HepG2 (cell line): ENCODE data around the gene NXPE3. TPM values are rescaled to one million over a fixed set of nuclear protein-coding genes. Genes with fewer than 3 reads are reported as not detected.
A peak's percentile ranks its signal among the peaks of the same experiment; 100 is the strongest.

Experiments used
- CBFB ChIP-seq: sonication (generic); formaldehyde crosslinking; IDR thresholded peaks from 2 replicates; pipeline ENCODE4 v1.4.0; 2020; ENCODE audit warnings: missing genetic modification reagents
- CREB1 ChIP-seq, 2 experiments: fragments of 450-650 bp in 1 of 2; IDR thresholded peaks; 2 replicates each; pipeline ENCODE4 v1.6.1; 2016 to 2017; ENCODE audit warnings: control low read depth in 1 of 2, mild to moderate bottlenecking in 1 of 2, missing compliant biosample characterization in 1 of 2, missing genetic modification characterization in 1 of 2
- HIVEP1 ChIP-seq: sonication (generic); formaldehyde crosslinking; IDR thresholded peaks from 2 replicates; pipeline ENCODE4 v1.4.0; 2020; ENCODE audit warnings: mild to moderate bottlenecking, missing genetic modification reagents
- HOXD1 ChIP-seq: sonication (generic); formaldehyde crosslinking; IDR thresholded peaks from 2 replicates; pipeline ENCODE4 v1.5.0; 2020; ENCODE audit warnings: missing genetic modification reagents
- NFE2L1 ChIP-seq: sonication (generic); formaldehyde crosslinking; IDR thresholded peaks from 2 replicates; pipeline ENCODE4 v1.4.0; 2020; ENCODE audit warnings: missing genetic modification reagents, mild to moderate bottlenecking, borderline replicate concordance
- NONO ChIP-seq, 2 experiments: fragments of 450-650 bp in 1 of 2; sonication (generic) in 1 of 2; formaldehyde crosslinking in 1 of 2; IDR thresholded peaks in 1 of 2; conservative IDR thresholded peaks in 1 of 2; 2 replicates each; pipeline versions ENCODE4 v1.6.1 to v1.8.0; 2017 to 2022; ENCODE audit warnings: mild to moderate bottlenecking in 1 of 2, missing genetic modification reagents in 1 of 2, moderate library complexity in 1 of 2
- PTBP1 ChIP-seq: fragments of 200-400 bp; formaldehyde crosslinking; IDR thresholded peaks from 2 replicates; pipeline ENCODE4 v1.6.1; 2018; ENCODE audit warnings: low read length, low read depth; ENCODE audit not compliant: poor library complexity, severe bottlenecking
- SOX6 ChIP-seq, 2 experiments: fragments of 450-650 bp in 1 of 2; sonication (generic) in 1 of 2; formaldehyde crosslinking in 1 of 2; IDR thresholded peaks; 2 replicates each; pipeline versions ENCODE4 v1.4.0 to v1.6.1; 2017 to 2020; ENCODE audit warnings: antibody characterized with exemption in 1 of 2, mild to moderate bottlenecking in 1 of 2, missing genetic modification reagents in 1 of 2
- TARDBP ChIP-seq: sonication (generic); formaldehyde crosslinking; IDR thresholded peaks from 2 replicates; pipeline ENCODE4 v1.8.0; 2022; ENCODE audit warnings: mild to moderate bottlenecking, missing genetic modification reagents
- ZBTB3 ChIP-seq: sonication (generic); formaldehyde crosslinking; IDR thresholded peaks from 2 replicates; pipeline ENCODE4 v1.4.0; 2020; ENCODE audit warnings: low read depth, mild to moderate bottlenecking, moderate library complexity, missing genetic modification reagents, borderline replicate concordance
- ZFP36 ChIP-seq: fragments of 150-350 bp; IDR thresholded peaks from 2 replicates; pipeline ENCODE4 v1.6.1; 2018; ENCODE audit warnings: borderline replicate concordance, low read length, low read depth; ENCODE audit not compliant: partially characterized antibody
- ZNF232 ChIP-seq: sonication (generic); formaldehyde crosslinking; IDR thresholded peaks from 2 replicates; pipeline ENCODE4 v1.4.0; 2020; ENCODE audit warnings: missing genetic modification reagents, borderline replicate concordance
- ZNF329 ChIP-seq: sonication (generic); formaldehyde crosslinking; IDR thresholded peaks from 2 replicates; pipeline ENCODE4 v1.9.0; 2021; ENCODE audit warnings: low read depth, mild to moderate bottlenecking, missing genetic modification reagents
- ZNF335 ChIP-seq: sonication (generic); formaldehyde crosslinking; IDR thresholded peaks from 2 replicates; pipeline ENCODE4 v1.4.0; 2020; ENCODE audit warnings: missing genetic modification reagents
- ZNF510 ChIP-seq: sonication (generic); formaldehyde crosslinking; IDR thresholded peaks from 2 replicates; pipeline ENCODE4 v1.4.0; 2020; ENCODE audit warnings: low read depth, mild to moderate bottlenecking, missing genetic modification reagents
- ZNF652 ChIP-seq: IDR thresholded peaks from 2 replicates; pipeline ENCODE4 v1.6.1; 2016; ENCODE audit warnings: low read depth, borderline replicate concordance
- polyA plus RNA-seq, 8 experiments: library from polyadenylated mRNA; depleted of rRNA in 3 of 8; stranded (reverse) in 7 of 8; unstranded in 1 of 8; fragments of >200 nt; fragmentation: Illumina TruSeq in 4 of 8; extraction: Trizol in 4 of 8; gene quantifications; 2 replicates each; pipeline versions ENCODE4 v1.2.1 to v1.2.3, GENCODE V29; 2011 to 2016; ENCODE audit warnings: low read depth in 4 of 8, missing spikeins in 1 of 8, mixed read lengths in 1 of 8; ENCODE audit not compliant: insufficient read depth in 1 of 8
- total RNA-seq, 5 experiments: library from RNA; depleted of rRNA; stranded (reverse); fragments of >200 nt; fragmentation: Illumina TruSeq; extraction: Trizol; gene quantifications; 2 replicates each; pipeline ENCODE4 v1.2.3, GENCODE V29; 2016; ENCODE audit warnings: low read depth in 1 of 5
- TF ChIP-seq, protein P1 (sequence below), 2 experiments: fragments of 450-650 bp in 1 of 2; sonication (generic) in 1 of 2; formaldehyde crosslinking; IDR thresholded peaks; 2 replicates each; pipeline versions ENCODE4 v1.5.0 to v1.8.0; 2020 to 2022; ENCODE audit warnings: mild to moderate bottlenecking in 1 of 2, missing genetic modification reagents in 1 of 2
- TF ChIP-seq, protein P2 (sequence below): sonication (generic); formaldehyde crosslinking; IDR thresholded peaks from 2 replicates; pipeline ENCODE4 v1.8.0; 2022; ENCODE audit warnings: mild to moderate bottlenecking, missing genetic modification reagents, borderline replicate concordance
- TF ChIP-seq, protein P3 (sequence below): IDR thresholded peaks from 2 replicates; pipeline ENCODE4 v1.6.1; 2016; ENCODE audit warnings: control low read depth
- TF ChIP-seq, protein P4 (sequence below): sonication (generic); formaldehyde crosslinking; IDR thresholded peaks from 2 replicates; pipeline ENCODE4 v1.5.0; 2020; ENCODE audit warnings: missing genetic modification reagents
- TF ChIP-seq, protein P5 (sequence below): IDR thresholded peaks from 2 replicates; pipeline ENCODE4 v1.6.1; 2016; ENCODE audit warnings: low read depth

The NXPE3 gene
- total and polyA plus RNA-seq, 2 of the 13 experiments (the other 11 are each of a cell fraction or from before 2014, with no cell fraction given), result 3.5 to 4.7 TPM

DNA sequence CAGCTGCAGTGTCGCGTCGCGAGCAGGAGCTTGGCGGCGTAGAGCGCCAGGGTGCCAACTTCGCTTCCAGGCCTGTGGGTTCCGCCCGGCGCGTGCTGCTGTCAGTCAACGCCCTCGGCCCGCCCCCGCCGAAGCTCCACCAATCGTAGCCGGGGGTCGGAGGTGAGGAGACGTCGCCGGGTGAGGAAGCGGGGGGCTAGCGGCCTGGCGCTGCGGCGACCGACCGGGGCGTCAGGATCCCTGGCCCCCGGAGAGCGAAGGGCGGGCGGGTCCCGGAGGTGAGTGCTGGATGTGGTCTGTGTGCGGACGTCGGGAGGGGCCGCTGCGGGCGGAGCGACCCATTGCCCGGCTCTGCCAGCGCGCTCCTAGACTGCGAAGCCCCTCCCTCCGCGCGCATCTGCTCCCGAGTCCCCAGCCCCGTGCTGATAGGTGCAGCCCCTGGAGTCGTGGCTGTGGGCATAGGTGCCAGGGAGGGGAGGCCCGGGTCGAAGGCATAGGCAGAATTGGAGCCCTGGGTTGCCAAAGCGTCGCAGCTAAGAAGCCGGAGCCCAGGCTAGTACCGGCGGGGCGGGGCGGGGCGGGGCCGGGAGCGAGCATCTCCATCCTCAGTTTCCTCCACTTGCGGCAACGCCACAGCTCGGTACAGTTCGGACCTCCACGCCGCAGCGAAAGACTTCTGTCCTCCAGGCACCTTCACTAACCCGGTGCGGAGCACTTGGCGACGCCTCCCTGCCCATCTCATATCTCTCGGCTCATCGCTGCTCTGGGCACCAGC lies at the start of gene NXPE3 (continued):
- TF ChIP-seq TARDBP (CRISPR knock-in tag) (peak; percentile 71), ZNF652 (no peak), HIVEP1 (CRISPR knock-in tag) (peak; percentile 54), CREB1 (IDR thresholded peaks at IDR 0.05) (peak; percentile 48; the same call in 1 of the 2 replicates), CREB1 (CRISPR knock-in tag; IDR thresholded peaks at IDR 0.05) (no peak), SOX6 (IDR thresholded peaks at IDR 0.05) (no peak), SOX6 (CRISPR knock-in tag; IDR thresholded peaks at IDR 0.05) (peak; percentile 23; the same call in 1 of the 2 replicates), NONO (IDR thresholded peaks at IDR 0.05) (no peak), NONO (CRISPR knock-in tag; conservative IDR thresholded peaks at IDR 0.05) (peak; percentile 60), ZFP36 (no peak), ZNF232 (CRISPR knock-in tag) (no peak), PTBP1 (no peak), ZNF329 (CRISPR knock-in tag) (0 out of 2 replicates have a peak, but pooled peaks have one; percentile 64), ZBTB3 (CRISPR knock-in tag) (0 out of 2 replicates have a peak, but pooled peaks have one; percentile 1), HOXD1 (CRISPR knock-in tag) (peak; percentile 48; the same call in 1 of the 2 replicates), CBFB (CRISPR knock-in tag) (peak; percentile 73; the same call in 1 of the 2 replicates), ZNF335 (CRISPR knock-in tag) (peak; percentile 30; the same call in 1 of the 2 replicates), ZNF510 (CRISPR knock-in tag) (peak; percentile 44; the same call in 1 of the 2 replicates), NFE2L1 (no peak)
- TF ChIP-seq, protein P1, sequence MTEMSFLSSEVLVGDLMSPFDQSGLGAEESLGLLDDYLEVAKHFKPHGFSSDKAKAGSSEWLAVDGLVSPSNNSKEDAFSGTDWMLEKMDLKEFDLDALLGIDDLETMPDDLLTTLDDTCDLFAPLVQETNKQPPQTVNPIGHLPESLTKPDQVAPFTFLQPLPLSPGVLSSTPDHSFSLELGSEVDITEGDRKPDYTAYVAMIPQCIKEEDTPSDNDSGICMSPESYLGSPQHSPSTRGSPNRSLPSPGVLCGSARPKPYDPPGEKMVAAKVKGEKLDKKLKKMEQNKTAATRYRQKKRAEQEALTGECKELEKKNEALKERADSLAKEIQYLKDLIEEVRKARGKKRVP (CRISPR knock-in tag; IDR thresholded peaks at IDR 0.05), result 0 out of 4 replicates have a peak, but pooled peaks of 1 of the 2 experiments have one; percentile 31
- TF ChIP-seq, protein P2, sequence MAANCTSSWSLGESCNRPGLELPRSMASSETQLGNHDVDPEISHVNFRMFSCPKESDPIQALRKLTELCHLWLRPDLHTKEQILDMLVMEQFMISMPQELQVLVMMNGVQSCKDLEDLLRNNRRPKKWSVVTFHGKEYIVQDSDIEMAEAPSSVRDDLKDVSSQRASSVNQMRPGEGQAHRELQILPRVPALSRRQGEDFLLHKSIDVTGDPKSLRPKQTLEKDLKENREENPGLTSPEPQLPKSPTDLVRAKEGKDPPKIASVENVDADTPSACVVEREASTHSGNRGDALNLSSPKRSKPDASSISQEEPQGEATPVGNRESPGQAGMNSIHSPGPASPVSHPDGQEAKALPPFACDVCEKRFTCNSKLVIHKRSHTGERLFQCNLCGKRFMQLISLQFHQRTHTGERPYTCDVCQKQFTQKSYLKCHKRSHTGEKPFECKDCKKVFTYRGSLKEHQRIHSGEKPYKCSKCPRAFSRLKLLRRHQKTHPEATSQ (CRISPR knock-in tag), result peak; percentile 79; the same call in 1 of the 2 replicates
- TF ChIP-seq, protein P3, sequence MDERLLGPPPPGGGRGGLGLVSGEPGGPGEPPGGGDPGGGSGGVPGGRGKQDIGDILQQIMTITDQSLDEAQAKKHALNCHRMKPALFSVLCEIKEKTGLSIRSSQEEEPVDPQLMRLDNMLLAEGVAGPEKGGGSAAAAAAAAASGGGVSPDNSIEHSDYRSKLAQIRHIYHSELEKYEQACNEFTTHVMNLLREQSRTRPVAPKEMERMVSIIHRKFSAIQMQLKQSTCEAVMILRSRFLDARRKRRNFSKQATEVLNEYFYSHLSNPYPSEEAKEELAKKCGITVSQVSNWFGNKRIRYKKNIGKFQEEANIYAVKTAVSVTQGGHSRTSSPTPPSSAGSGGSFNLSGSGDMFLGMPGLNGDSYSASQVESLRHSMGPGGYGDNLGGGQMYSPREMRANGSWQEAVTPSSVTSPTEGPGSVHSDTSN, result peak; percentile 94
- TF ChIP-seq, protein P4, sequence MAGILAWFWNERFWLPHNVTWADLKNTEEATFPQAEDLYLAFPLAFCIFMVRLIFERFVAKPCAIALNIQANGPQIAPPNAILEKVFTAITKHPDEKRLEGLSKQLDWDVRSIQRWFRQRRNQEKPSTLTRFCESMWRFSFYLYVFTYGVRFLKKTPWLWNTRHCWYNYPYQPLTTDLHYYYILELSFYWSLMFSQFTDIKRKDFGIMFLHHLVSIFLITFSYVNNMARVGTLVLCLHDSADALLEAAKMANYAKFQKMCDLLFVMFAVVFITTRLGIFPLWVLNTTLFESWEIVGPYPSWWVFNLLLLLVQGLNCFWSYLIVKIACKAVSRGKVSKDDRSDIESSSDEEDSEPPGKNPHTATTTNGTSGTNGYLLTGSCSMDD (CRISPR knock-in tag), result no peak; the same call in 1 of the 2 replicates
- TF ChIP-seq, protein P5, sequence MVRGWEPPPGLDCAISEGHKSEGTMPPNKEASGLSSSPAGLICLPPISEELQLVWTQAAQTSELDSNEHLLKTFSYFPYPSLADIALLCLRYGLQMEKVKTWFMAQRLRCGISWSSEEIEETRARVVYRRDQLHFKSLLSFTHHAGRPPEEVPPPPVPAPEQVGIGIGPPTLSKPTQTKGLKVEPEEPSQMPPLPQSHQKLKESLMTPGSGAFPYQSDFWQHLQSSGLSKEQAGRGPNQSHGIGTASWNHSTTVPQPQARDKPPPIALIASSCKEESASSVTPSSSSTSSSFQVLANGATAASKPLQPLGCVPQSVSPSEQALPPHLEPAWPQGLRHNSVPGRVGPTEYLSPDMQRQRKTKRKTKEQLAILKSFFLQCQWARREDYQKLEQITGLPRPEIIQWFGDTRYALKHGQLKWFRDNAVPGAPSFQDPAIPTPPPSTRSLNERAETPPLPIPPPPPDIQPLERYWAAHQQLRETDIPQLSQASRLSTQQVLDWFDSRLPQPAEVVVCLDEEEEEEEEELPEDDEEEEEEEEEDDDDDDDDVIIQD (CRISPR knock-in tag), result no peak
